HG03159 (cell line): ENCODE data around the gene NEK6.

ENCODE experiments used
- ATAC-seq: cut with Tn5 transposase; IDR thresholded peaks from one replicate; pipeline ENCODE4 v1.9.1; 2021; ENCODE audit warnings: mild to moderate bottlenecking, moderate library complexity; ENCODE audit not compliant: unreplicated experiment

Gene NEK6

DNA sequence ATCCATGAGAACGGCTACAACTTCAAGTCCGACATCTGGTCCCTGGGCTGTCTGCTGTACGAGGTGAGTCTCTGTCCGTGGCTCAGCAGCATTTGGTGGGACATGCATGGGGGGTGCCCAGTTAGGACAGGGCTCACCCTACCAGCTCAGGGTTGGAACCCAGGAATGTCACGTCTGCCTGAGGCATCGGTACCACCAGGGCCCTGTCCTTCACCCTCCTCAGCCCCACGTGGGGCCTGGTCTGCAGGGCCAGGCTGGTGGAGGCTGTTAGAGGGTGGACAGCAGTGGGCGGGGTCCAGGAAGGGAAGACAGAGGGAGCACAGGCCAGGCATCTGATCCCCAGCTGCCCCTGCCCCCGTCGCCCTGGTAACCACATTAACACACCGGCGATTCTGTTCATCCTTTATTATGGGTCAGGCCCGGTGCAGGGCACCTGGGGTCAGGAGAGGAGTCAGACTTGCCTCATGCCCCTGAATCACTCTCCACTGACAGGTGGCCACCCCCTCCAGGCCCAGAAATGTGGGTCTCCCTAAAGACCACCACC is 81.9 kb downstream of the NEK6 start:
- no peak for ATAC-seq

DNA sequence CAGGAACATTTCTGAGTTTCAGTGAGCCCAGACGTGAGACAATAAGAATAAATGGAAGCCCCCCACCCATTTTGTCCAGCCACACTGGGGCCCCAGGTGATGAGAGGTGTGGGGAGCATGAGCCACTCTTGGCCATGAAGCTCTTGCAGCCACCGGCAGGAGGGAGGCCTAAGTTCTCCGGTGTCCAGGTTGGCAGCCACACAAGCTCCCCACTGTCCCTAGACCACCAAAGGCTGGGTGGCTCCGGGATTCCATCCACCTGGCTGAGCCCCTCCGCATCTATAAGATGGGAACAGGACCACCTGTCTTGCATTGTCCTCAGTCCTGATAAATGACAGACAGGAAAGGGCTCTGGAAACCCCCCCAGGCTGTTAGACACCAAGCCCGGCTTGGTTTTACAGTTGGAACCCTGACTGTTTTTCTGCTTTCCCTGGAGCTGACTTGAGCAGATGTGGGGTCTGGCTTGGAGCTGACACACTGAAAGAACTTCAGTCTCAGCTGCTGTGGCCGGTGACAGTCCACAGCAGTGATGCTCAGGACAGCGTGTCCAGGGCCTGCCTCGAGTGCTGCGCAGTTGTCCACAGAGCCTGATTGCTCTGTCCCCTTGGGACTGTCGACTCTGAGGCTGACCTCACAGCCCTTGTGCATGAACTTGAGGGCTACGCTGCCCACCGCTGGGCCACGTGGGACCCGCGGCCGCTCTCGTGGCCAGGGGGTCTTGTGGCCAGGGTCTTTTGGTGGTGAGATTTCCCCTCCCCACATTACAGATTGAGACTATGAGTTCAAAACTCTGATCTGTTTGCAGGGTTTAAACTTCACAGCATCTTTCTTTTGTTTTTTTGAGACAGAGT is 82.7 kb downstream of the NEK6 start:
- ATAC-seq = no peak

DNA sequence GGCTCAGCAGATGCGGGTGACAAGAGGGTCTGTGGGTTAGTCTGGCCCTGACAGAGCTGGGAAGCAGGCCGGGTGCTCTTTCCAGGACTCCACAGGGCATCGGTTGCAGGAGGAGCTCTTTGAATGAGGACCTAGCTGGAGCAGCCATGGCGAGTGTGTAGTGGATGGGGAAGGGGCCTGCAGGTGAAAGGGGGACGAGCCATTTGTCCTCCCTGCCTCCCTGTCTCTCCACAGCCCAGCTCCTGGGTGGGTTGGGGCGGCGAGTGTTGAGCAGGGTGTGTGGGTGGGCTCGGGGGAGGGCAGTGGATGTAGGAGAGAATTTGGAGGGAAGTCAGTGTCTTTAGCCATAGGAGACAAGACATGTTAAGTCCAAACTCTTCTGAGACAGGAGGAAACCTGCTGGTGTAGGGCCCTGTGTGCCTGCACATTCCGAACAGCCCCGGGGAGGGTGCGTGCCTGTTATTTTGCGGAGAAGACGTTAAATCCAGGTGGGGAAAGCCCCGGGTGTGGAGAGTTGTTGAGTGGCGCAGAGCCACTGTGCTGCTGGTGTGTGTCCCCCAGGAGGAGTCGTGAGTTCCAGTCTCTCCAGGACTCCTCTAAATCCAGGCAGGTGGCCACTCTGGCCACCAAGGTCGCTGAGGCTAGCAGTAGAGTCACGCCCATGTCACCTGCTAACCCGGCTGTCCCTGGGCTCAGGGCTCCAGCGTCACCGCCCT is 83.9 kb downstream of the NEK6 start:
- ATAC-seq = no peak

DNA sequence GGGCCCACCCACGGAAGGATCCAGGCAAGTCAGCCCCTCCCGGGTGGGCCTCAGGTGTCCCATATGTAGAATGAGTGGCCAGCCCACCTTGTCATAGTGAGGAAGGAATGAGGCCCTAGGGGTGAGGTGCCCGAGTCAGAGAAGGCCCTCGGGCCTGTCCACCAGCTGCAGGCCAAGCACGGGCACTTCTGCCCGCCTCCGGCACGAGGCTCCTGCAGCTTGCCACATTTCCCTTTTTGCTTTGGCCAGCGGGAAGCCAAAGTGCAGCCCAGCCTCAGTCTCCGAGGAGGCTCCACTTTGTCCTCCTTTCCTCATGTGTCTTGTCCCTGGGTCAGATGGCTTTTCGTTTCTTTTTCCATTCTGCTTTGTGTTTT is 84.6 kb downstream of the NEK6 start:
- no peak for ATAC-seq

DNA sequence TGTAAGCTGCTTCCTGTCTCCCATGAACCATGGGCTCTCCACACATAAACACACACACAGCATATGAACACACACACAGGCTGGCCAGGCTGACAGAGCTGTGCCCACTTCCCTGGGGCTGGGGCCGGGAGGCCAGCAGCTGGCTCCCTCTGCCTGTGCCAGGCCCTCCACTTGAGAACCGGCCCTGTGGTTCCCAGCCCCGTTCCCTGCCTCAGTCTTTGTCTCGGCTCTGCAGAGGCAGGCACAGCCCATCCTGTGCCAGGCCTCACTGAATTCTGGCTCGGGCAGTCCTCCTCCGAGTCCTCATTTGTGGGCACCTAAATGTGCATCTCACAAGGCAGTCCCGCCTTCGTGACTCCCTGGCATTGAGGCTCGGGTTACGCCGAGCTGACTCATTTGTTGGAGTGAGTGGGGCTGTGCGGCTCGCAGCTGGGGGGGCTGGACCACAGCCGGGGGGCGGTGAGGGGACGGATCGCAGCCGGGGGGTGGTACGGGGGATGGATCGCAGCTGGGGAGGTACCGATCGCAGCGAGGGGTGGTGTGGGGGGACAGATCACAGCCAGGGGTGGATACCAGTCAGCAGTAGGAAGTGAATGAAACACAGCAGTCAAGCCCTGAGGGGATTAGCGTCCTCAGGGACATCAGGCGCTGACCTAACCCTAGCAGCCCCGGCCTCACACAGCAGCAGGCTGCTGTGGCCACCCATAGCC is 85.2 kb downstream of the NEK6 start:
- ATAC-seq = no peak

DNA sequence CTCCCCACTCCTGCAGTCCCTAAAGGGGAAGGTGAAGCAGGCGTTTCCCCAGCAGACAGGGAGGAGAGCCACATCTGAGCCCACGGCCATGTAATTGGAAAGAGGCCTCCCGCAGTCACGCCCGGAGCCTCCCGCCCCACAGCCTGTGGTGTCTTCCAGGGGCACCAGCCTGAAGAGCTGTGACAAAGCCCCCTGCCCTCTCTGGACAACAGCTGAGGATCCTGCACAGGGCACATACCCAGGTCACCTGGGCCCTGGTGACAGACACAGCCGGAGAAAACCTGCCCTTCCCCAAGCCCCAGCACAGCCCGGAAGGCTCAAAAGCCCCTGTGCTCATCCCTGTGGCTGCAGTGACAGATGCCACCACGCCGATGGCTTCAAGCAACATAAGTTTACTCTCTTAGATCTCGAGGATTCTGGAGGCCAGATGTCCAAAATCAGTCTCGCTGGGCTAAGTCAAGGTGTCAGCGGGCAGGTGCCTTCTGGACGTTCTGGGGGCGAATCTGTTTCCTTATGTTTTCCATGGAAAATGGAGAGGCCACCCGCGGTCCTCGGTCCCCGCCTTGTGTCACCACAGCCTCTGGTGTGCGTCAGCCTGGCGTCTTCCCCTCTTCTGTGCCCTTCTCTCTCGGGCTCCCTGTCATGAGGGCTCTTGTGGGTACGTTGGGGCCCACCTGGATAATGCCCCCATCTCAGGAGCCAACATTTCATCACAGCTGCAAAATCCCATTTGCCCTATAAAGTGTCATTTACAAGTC is 86.0 kb downstream of the NEK6 start:
- no peak for ATAC-seq

DNA sequence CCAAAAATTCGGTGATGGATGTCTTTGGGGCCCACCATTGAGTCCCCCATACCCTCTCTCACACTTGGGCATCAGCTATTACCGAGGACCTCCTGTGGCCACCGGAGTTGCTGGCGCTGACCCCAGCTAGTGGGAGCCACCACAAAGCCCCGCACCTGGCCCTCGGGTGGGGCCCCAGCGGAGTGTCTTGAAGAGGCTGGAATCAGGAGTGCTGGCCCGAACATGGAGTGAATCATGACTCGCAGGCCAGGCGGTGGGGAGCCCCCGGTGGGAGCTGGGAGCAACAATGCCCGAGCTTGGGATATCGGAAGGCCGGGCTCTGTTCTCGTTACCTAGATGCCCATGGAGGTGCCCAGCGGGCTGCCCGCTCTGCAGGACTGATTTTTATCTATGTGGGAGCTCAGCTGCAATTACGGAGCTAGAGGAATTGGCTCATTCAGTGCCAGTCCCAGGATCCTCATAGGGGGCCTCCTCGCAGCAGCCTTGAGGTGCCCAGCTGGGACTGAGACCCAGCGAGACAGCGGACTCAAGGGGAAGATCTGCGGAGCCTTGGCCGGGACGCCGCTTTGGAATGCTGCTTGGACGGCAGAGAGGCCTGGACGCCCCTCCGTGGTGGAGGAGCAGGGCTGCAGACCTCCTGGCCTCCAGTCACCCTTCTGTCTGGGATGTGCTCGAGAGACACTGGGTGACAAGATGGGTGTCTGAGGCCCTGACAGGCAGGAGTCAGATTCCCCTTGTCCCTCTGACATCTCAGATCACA is 86.7 kb downstream of the NEK6 start:
- no peak for ATAC-seq

DNA sequence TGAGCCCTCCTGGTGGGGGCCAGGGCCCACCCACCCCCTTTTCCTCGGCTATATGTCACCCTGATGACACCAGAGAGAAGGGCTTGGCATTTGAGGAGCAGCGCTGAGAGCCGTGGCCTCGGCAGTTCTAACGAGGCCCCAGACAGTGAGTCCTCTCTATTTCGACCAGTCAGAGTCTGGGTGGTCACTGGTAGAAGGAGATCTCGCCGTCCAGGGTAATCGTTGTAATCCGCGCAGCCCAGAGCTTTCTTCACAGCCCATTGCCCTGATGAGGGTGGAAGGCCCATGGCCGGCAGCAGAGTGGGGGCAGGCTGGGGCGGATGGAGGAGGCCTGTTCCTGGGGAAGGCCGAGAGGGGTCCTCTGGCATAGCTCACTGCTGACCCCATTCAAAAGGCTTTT is 87.3 kb downstream of the NEK6 start:
- ATAC-seq = no peak

DNA sequence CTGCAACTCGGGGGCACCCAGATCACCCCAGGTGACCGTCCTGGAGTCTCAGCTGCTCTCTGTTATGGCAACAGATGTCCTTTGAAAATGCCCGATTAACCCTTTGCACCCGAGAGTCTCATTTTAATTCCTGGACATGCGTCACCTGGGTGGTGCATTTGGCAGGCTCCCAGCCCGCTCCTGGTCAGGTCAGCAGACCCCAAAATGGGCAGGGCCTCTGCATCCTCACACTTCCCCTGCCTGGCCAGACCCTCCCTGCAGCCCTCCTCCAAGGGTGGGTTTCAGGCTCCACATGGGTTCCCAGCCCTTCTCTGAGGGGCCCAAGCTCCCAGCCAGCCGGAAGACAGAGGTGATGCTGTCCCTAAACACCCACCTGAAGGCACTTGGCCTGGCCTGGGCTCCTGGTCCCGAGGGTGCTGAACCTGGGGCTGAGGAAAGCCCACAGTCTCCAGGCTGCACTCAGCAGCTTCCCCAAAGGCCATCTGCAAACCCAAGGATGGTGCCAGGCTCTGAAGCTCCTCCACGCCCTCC is 88.1 kb downstream of the NEK6 start:
- ATAC-seq = no peak

DNA sequence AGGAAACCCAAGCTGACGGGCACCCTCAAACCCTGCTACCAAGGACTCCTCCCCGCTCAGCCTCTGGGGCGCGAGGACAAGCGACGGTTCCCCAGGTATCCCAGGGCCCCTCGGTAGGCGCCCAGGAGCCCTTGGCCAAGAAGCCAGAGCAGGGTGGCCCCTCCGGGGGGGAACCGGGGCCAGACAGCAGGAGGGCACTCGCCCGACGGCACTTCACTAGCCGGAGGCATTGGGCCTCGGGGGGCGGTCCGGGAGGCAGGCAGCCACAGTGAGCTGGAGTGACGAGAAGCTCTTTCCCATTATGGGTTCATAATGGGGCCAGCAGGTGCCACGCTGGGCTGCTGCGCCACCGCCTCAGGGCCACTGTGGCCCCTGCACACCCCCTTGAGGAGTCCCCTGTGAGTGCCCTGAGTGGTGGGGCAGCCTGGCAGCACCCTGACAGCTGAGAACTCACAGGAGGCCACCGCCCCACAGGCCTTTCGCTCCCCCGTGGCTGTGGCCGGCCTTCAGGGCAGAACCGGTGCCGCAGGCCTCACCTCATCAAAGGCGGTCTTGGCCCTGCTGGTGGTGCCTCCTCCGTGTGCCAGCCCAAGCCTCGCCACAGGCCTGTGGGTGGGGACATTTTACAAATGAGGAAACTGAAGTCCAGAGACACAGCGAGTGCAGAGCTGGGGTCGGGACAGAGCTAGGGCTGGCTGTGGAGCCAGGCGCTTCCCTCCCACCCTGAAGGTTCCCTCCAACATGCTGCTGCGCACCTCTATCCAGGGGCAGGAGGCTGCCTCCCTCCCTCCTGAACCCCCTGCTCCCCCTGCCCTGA is 88.8 kb downstream of the NEK6 start:
- ATAC-seq = no peak

DNA sequence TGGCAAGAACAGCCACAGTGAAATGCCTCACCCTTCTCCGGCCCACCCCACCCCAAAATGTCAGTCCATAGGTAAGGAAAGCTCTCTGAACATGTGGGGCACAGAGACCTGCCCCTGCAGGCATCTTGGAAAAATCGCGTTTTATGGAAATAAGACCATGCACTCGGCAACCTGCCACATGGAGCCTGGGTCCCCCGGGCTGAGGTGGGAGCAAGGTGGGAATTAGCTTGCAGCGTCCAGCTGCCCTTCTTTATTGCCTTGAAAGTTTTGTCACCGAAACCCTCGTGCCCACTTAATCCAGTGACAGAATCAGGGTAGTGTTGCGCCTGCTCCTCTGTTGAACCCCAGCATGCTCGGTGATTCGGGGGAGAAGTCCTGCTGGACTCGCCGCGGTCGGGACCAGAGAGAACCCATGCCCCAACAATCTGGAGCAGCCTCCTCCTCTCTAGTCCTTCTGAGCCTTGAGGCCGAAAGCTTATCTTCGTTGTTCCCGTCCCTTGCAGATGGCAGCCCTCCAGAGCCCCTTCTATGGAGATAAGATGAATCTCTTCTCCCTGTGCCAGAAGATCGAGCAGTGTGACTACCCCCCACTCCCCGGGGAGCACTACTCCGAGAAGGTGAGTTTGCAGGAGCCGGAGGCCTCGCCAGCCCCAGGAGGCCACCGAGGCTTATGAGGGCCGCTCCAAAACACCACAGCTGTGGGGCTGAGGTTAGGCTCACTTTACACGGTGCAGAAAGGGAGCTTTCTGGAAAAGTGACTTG is 89.6 kb downstream of the NEK6 start:
- no peak for ATAC-seq

DNA sequence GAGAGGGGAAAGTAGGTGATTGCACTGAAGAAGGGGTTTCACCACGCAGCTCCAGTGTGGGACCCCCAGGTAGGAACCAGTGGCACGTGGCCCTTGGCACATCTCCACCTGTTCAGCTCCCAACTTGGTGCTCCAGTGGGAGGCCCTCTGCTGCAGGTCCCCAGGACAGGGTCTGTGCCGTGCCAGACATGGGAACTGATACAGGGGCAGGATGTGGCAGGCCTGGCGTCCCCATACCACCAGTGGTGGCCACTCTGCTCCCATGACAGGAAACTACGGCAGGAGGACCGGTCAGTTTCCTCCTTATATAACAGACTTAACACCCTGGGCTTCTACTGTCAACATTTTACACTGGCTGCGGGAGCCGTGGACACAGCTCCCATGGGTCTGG is 90.2 kb downstream of the NEK6 start:
- no peak for ATAC-seq

DNA sequence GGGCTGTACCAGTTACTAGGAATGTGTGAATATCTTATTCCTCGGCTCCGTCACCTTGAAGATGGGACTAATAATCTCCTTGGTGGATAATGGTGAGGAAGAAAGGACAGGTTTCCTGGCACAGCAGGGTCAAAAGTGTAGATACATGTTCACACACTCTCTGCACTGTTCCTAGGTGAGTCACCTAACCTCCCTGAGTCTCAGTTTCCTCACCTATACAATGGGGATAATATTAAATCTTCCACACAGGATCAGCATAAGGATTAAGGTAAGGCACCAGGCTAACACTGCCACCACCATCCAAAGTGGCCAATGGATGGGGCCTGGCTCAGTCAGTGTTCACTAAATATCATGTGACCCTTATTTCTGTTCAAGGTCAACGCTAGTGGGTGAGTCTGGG is 90.6 kb downstream of the NEK6 start:
- no peak for ATAC-seq

DNA sequence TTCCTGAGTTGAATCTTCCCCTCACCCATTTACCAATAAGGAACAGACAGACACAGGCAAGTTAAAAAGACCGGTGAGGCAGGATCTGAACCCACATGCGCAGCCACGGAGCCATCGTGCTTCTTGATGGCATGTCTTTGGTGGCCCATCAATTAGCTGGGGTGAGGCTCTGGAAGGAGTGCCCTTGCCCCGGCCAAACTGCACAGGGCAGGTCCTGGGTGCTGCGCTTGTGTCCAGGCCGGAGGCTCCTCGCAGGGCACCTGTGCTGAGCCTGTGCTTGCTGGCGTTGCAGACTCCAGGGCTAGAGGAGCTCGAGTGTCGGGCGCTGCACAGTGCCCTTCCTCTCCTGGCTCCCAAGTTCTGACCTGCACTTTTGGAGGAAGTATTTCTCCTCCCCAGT is 91.1 kb downstream of the NEK6 start:
- no peak for ATAC-seq

DNA sequence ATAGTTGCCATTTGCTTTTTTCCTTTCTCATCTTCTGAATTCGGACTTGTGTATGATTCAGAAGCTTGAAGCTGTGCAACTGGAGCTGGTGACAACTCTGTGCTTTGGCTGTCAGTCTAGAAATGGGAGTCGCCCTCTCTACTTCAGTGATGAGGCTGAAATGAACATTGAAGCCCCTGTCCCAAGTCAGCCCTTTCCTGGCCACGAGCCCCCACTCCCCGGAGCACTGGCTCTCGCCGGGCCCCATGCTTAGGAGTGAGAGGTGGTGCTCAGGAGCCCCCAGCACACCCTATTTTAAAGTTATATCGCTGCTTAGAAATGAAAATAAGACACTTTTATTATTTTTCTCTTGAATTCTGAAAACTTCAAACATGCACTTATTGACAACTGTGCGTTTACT is 91.5 kb downstream of the NEK6 start:
- no peak for ATAC-seq

DNA sequence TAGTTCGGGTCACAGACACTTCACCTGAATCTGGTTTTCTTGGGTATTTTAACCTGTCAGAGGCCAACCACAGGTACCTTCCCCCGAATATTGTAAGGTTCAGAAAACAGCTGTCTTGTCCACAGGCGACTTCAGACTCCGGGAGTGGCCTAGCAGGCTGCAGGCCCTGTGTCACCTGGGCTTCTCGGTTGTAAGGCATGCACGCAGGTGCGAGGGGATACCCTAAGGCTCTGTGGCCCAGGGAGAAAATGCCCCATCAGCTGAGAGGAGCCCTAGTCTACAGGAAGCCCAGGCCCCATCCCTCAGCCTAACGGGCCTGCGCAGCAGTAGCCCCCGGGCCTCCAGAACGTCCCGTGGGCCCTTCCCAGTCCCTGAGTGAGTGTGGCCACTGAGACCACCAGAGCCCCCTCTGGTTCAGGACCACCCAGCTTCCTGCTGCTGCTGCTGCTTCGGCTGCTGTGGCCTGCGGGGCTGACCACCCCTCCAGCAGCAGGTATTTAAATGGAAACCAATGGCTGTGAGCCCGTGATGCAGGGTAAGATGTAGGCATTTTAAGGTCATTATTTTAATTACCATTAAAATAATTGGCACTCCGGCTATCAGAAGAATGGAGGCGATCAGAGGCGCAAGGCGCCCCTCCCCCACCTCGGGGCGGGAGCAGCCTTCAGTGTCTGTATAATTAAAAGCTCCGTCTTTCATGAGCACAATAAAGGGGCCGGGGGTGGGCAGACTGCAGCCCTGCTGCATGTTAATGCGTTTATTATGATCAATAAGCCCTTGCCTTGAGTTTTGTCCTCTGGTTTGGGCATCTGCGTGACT is 92.1 kb downstream of the NEK6 start:
- ATAC-seq = no peak

DNA sequence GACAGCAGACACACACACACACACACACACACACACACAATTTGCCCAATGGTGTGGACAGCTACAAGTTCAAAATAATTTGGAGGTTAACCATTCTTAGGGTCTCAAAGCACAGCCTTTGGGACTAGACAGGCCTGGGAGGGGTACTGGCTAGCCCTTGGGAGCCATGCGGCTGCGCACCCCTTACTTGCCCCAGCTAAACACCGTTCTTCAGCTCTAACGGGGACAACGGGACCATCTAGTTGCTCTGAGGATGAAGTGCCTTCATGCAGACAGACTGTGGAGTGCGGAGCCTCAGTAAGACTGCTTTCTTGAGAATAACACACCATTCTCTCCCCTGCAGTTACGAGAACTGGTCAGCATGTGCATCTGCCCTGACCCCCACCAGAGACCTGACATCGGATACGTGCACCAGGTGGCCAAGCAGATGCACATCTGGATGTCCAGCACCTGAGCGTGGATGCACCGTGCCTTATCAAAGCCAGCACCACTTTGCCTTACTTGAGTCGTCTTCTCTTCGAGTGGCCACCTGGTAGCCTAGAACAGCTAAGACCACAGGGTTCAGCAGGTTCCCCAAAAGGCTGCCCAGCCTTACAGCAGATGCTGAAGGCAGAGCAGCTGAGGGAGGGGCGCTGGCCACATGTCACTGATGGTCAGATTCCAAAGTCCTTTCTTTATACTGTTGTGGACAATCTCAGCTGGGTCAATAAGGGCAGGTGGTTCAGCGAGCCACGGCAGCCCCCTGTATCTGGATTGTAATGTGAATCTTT is 92.9 kb downstream of the NEK6 start:
- no peak for ATAC-seq
